Esophagus squamous epithelium (tissue), 4 donors: ENCODE data around the gene CES5A.

ENCODE experiments used
- POLR2A ChIP-seq, 4 donors: fragments of 450-650 bp; IDR thresholded peaks; one replicate each; pipeline ENCODE4 v1.6.1; 2017; ENCODE audit warnings: antibody characterized with exemption in 4 of 4, mild to moderate bottlenecking in 4 of 4, moderate library complexity in 3 of 4
- TF ChIP-seq, protein P1 (sequence below), 6 experiments: fragments of 450-650 bp in 4 of 6; fragments of 200-600 bp in 2 of 6; sonication (generic) in 2 of 6; IDR thresholded peaks; one replicate each; pipeline ENCODE4 v1.5.1; 2016 to 2019; ENCODE audit warnings: antibody characterized with exemption in 6 of 6, mild to moderate bottlenecking in 4 of 6, moderate library complexity in 4 of 6

DNA sequence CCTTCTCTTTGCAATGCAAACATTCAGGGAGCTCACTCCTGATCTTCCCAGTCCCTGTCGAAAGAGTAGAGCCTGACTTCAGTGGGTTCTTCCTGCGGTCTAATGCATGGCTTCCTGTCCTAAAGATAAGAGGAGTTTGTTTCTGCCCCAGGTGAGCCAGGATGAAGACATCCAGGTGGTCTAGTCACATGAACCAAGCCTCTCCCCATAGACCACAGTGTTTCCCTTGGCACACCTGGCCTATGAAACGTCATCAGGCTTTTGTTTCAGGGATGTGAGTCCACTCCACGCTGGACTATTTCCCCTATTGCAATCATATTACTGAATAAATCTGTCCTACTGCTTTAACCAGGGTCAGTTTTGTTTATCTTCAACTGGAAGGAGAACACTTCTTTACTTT lies 63.4 kb downstream of the CES5A start:
- TF ChIP-seq, protein P1, sequence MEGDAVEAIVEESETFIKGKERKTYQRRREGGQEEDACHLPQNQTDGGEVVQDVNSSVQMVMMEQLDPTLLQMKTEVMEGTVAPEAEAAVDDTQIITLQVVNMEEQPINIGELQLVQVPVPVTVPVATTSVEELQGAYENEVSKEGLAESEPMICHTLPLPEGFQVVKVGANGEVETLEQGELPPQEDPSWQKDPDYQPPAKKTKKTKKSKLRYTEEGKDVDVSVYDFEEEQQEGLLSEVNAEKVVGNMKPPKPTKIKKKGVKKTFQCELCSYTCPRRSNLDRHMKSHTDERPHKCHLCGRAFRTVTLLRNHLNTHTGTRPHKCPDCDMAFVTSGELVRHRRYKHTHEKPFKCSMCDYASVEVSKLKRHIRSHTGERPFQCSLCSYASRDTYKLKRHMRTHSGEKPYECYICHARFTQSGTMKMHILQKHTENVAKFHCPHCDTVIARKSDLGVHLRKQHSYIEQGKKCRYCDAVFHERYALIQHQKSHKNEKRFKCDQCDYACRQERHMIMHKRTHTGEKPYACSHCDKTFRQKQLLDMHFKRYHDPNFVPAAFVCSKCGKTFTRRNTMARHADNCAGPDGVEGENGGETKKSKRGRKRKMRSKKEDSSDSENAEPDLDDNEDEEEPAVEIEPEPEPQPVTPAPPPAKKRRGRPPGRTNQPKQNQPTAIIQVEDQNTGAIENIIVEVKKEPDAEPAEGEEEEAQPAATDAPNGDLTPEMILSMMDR (IDR thresholded peaks at IDR 0.05), result no peak
- no peak for TF ChIP-seq POLR2A (IDR thresholded peaks at IDR 0.05)
